Kidney epithelial cell (primary cell): ENCODE data around the gene LCN12. TPM values are rescaled to one million over a fixed set of nuclear protein-coding genes. Genes with fewer than 3 reads are reported as not detected.

ENCODE experiments used
- DNase-seq: peaks from one replicate; pipeline ENCODE4 v3.0.0-alpha.2; 2010; ENCODE audit warnings: low read depth
- H3K27me3 ChIP-seq: 2 replicates; pipeline ENCODE4 v1.6.0; 2011; ENCODE audit warnings: low read length; ENCODE audit not compliant: control insufficient read depth, insufficient read depth
- H3K36me3 ChIP-seq: 2 replicates; pipeline ENCODE4 v1.5.1; 2011; ENCODE audit warnings: low read length; ENCODE audit not compliant: control insufficient read depth, insufficient read depth
- H3K4me3 ChIP-seq: 2 replicates; pipeline ENCODE4 v1.5.1; 2011; ENCODE audit warnings: low read depth, mild to moderate bottlenecking, control low read depth, low read length
- total RNA-seq: library from RNA; depleted of rRNA; stranded (reverse); fragments of >200 nt; gene quantifications from 2 replicates; pipeline ENCODE4 v1.2.3, GENCODE V29; 2015
- TF ChIP-seq, protein P1 (sequence below): IDR thresholded peaks from 2 replicates; pipeline ENCODE4 v1.5.1; 2011; ENCODE audit warnings: mild to moderate bottlenecking, moderate library complexity, low read length, control low read depth, inconsistent platforms; ENCODE audit not compliant: insufficient read depth, poor library complexity, severe bottlenecking

Gene LCN12, protein sequence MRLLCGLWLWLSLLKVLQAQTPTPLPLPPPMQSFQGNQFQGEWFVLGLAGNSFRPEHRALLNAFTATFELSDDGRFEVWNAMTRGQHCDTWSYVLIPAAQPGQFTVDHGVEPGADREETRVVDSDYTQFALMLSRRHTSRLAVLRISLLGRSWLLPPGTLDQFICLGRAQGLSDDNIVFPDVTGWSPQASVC
- total RNA-seq, result 1.2 TPM in 1 of 2 replicates, not detected in the other

DNA sequence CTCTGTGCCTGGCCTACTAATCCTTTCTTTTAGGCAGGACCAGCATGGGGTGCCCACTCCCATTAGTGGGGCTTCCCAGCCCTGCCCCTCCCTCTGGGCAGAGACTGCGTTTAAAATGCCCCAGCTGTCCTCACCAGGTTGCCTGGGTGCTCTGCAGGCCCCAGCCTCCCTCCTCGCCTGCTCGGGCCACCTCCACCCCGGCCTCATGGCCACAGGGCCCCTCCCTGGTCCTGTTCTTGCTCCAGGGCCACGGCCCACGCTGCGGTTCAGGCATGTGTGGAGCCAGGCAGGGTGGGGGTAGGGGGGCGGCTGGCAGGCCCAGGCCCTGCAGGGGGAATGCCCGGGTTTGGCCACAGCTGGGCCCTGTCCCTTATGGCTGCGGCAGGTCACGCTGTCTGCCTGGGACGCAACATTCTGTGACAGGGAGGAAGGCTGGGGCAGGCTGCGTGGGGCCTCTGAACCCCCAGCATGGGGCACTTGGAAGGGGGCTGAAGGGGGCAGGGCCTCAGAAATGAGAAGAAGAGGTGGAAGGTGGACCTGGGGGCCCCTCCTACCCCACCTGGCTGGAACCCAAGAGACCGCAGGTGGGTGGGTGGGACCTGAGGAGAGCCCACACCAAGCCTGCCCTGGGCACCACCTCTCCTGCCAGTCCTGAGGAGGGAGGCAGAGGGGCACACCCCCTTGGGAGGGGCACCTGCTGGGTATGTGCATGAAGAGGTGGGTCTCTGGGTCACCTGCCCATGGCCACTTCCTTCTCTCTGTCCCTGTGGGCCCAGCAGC is at the start of gene LCN12:
LCN12 (plus strand) TSS at position 733 of the 780 bp plus-strand sequence. CDS start 55 bp downstream, outside the sequence.
- Histone ChIP-seq H3K36me3 (no peaks in the 10 kb centered on the region), H3K4me3 (no peak within 1 kb of the TSS), H3K27me3 (no peaks in the 10 kb centered on the region)
- DNase-seq, result no peak
- TF ChIP-seq, protein P1, sequence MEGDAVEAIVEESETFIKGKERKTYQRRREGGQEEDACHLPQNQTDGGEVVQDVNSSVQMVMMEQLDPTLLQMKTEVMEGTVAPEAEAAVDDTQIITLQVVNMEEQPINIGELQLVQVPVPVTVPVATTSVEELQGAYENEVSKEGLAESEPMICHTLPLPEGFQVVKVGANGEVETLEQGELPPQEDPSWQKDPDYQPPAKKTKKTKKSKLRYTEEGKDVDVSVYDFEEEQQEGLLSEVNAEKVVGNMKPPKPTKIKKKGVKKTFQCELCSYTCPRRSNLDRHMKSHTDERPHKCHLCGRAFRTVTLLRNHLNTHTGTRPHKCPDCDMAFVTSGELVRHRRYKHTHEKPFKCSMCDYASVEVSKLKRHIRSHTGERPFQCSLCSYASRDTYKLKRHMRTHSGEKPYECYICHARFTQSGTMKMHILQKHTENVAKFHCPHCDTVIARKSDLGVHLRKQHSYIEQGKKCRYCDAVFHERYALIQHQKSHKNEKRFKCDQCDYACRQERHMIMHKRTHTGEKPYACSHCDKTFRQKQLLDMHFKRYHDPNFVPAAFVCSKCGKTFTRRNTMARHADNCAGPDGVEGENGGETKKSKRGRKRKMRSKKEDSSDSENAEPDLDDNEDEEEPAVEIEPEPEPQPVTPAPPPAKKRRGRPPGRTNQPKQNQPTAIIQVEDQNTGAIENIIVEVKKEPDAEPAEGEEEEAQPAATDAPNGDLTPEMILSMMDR, result no peak

DNA sequence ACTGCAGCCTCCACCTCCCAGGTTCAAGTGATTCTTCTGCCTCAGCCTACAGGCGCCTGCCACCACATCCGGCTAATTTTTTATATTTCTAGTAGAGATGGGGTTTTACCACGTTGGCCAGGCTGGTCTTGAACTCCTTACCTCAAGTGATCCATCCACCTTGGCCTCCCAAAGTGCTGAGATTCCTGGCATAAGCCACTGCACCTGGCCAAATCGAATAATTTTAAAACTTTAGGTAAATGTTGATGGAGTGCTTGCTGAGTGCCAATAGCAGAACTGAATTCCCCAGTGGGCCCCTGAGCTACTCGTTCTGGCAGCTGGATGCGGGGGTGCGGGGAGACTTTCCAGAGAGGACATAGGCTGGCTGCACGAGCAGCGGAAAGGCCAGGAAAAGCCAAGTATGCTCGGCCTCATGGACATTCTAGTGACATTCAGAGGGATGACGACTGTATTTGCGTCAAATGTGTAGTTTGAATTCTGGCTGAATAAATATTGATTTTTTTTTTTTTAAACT is 49.0 kb upstream of the LCN12 start:
- Histone ChIP-seq H3K36me3 (no peaks in the 10 kb centered on the region), H3K27me3 (no peaks in the 10 kb centered on the region), H3K4me3 (no peak overlapping the region)
- TF ChIP-seq, protein P1, result no peak
- no peak for DNase-seq

DNA sequence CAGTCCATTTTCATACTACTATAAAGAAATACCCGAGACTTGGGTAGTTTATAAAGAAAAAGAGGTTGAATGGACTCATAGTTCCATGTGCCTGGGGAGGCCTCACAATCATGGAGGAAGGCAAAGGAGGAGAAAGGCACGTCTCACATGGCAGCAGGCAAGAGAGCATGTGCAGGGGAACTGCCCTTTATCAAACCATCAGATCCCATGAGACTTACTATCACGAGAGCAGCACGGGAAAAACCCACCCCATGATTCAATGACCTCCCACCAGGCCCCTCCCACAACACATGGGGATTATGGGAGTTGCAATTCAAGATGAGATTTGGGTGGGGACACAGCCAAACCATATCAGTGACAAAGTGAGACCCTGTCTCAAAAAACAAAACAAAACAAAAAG is 45.8 kb upstream of the LCN12 start:
- TF ChIP-seq, protein P1, result no peak
- Histone ChIP-seq H3K27me3 (no peaks in the 10 kb centered on the region), H3K4me3 (no peak overlapping the region), H3K36me3 (no peaks in the 10 kb centered on the region)
- no peak for DNase-seq

DNA sequence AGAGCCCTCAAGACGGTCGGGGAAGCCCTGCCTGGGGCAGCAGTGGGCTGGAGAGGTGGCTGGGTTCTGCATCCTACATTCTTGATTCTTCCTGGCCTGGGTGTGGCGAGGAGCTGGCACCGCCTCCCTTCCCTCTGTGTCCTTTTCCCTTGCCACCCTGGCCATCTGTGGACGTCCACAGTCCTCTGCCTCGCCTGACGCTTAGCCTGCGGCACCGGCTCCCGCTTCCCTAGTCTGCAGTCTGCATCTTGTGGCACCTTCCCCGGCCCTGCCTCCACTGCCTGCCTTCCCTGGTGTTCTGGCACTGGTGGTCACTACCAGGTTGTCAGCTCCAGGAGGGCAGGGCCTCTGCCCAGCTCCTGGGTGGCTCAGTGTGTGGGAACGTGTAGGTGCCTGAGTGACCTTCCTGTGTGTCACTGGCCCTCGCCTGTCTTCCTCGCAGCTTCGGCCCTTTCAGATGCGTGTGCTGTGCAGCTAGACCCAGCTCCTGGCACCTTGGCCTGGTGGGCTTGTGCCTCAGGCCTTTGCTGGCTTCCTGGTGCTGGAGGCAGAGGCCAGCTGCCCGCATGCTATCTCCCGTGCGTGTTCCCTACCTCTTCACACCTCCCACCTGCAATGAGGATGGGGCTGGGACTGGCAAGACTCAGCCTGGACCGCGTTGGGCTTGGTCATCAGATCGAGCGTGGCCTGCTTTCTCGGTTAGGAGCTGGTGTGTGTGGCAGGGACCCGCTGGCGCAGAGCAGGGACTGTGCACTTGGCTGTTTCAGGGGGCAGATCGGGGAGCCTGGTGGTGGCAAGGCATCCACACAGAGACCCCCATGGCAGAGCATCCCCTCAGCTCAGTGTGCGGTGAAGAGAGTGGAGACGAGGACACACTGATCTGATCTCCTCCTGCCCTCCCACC is 44.8 kb upstream of the LCN12 start:
- Histone ChIP-seq H3K36me3 (no peaks in the 10 kb centered on the region), H3K27me3 (no peaks in the 10 kb centered on the region), H3K4me3 (no peak overlapping the region)
- TF ChIP-seq, protein P1, result no peak
- no peak for DNase-seq

DNA sequence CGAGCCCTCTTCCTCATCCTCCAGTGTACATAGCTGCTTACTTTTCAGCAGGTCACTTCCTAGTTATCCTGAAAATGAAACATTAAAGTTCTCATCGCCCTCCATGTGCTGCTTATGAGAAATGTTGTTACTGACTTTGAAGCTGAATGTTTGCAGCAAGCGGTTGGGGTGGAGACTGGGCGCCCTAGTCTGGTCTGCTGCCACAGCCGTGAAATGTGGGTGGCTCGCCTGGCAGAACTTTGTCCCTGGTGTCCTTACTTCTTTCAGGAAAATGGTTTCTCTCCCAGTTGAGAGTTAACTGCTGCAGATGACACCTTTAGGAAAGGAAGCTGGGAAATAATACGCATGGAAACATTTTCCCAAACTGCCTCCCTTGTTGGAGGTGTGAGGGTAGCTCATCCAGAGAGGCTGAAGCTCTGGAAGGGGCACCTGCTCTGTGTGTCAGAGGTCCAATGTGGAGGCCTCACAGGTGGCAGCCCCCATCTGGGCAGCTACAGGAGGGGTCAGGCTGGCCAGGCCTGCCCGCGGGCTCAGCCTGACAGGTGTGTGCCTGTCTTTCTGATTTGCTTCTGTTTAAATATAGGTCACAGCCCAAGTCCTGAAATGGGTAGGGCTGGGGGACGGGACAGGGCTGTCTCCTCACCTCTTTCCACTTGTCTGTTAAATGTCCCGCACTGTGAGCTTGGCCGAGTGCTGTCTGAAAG is 41.7 kb upstream of the LCN12 start:
- TF ChIP-seq, protein P1, result no peak
- Histone ChIP-seq H3K4me3 (no peak overlapping the region), H3K27me3 (no peaks in the 10 kb centered on the region), H3K36me3 (no peaks in the 10 kb centered on the region)
- no peak for DNase-seq
